IMR-90 (cell line): ENCODE results near the gene ANO4. TPM values are rescaled to one million over a fixed set of nuclear protein-coding genes. Genes with fewer than 3 reads are reported as not detected.

Experiments
- ATAC-seq: fragments of 200-7000 bp; cut with Tn5 transposase; 2 replicates; pipeline ENCODE4 v1.9.1; 2020; ENCODE audit warnings: low read depth, mild to moderate bottlenecking, moderate library complexity
- BruUV-seq: library from RNA; stranded (reverse); fragments of 400-500 nt; replicated peaks from 2 replicates; lab custom pipeline; 2021; lab: Mats Ljungman, UMichigan
- CTCF ChIA-PET: fragments of 300-600 bp; formaldehyde crosslinking; extraction: SDS; loops from one replicate; lab custom pipeline; 2021; ENCODE audit warnings: antibody characterized with exemption; lab: Yijun Ruan, JAX
- POLR2A ChIA-PET: fragments of 300-600 bp; sonication (Branson Sonifier 250); formaldehyde crosslinking; loops from one replicate; lab custom pipeline; 2022; ENCODE audit warnings: antibody characterized with exemption; ENCODE audit not compliant: unreplicated experiment; lab: Charles Lee
- DNase-seq: peaks from one replicate; pipeline ENCODE4 v3.0.0; 2013
- H2AFZ ChIP-seq: replicated peaks from 2 replicates; pipeline ENCODE3; 2013; ENCODE audit warnings: low read length, mild to moderate bottlenecking; ENCODE audit not compliant: poor library complexity
- H2AK5ac ChIP-seq: 2 replicates; pipeline ENCODE4 v1.6.1; 2013; ENCODE audit warnings: low read depth, low read length, inconsistent platforms
- H2AK9ac ChIP-seq: replicated peaks from 2 replicates; pipeline ENCODE3; 2013; ENCODE audit warnings: mild to moderate bottlenecking, low read depth, low read length, moderate library complexity; ENCODE audit not compliant: poor library complexity
- H2BK120ac ChIP-seq: 2 replicates; pipeline ENCODE4 v1.6.1; 2013; ENCODE audit warnings: low read depth, low read length, inconsistent platforms
- H2BK15ac ChIP-seq: 3 replicates; pipeline ENCODE4 v1.6.1; 2013; ENCODE audit warnings: low read depth, low read length, inconsistent platforms
- H2BK20ac ChIP-seq: 2 replicates; pipeline ENCODE4 v1.6.1; 2013; ENCODE audit warnings: low read depth, mild to moderate bottlenecking, inconsistent platforms, low read length, moderate library complexity
- H2BK5ac ChIP-seq: 2 replicates; pipeline ENCODE4 v1.6.1; 2013; ENCODE audit warnings: mild to moderate bottlenecking, low read depth, low read length, inconsistent platforms; ENCODE audit not compliant: poor library complexity, severe bottlenecking
- H3K14ac ChIP-seq: replicated peaks from 2 replicates; pipeline ENCODE4 v1.6.1; 2013; ENCODE audit warnings: low read depth, low read length, inconsistent platforms
- H3K18ac ChIP-seq: 2 replicates; pipeline ENCODE4 v1.6.1; 2013; ENCODE audit warnings: low read depth, low read length, control low read depth
- H3K23ac ChIP-seq: 2 replicates; pipeline ENCODE4 v1.6.1; 2013; ENCODE audit warnings: low read depth, low read length, inconsistent platforms
- H3K27ac ChIP-seq: 2 replicates; pipeline ENCODE4 v1.5.1; 2013; ENCODE audit warnings: mild to moderate bottlenecking, control low read depth, low read length; ENCODE audit not compliant: insufficient read depth
- H3K27me3 ChIP-seq: 2 replicates; pipeline ENCODE4 v1.6.1; 2013; ENCODE audit warnings: low read length; ENCODE audit not compliant: control insufficient read depth, insufficient read depth
- H3K36me3 ChIP-seq: 2 replicates; pipeline ENCODE4 v1.6.1; 2013; ENCODE audit warnings: low read length, mixed read lengths; ENCODE audit not compliant: control insufficient read depth, insufficient read depth
- H3K4ac ChIP-seq: 2 replicates; pipeline ENCODE4 v1.6.1; 2013; ENCODE audit warnings: low read depth, low read length, inconsistent platforms
- H3K4me1 ChIP-seq: 2 replicates; pipeline ENCODE4 v1.6.1; 2013; ENCODE audit warnings: low read length, mixed read lengths; ENCODE audit not compliant: control insufficient read depth, insufficient read depth
- H3K4me2 ChIP-seq: 2 replicates; pipeline ENCODE4 v1.6.1; 2013; ENCODE audit warnings: low read depth, mild to moderate bottlenecking, control low read depth, low read length, moderate library complexity
- H3K4me3 ChIP-seq: 2 replicates; pipeline ENCODE4 v1.5.1; 2013; ENCODE audit warnings: low read depth, mild to moderate bottlenecking, control low read depth, low read length, moderate library complexity; ENCODE audit not compliant: insufficient read depth
- H3K56ac ChIP-seq: 2 replicates; pipeline ENCODE4 v1.6.1; 2013; ENCODE audit warnings: low read length, inconsistent platforms; ENCODE audit not compliant: insufficient read depth; ENCODE audit errors: extremely low read depth
- H3K79me1 ChIP-seq, 2 experiments: 2 replicates each; pipeline ENCODE4 v1.6.1; 2013; ENCODE audit warnings: low read length in 2 of 2, inconsistent platforms in 1 of 2, low read depth in 1 of 2
- H3K9ac ChIP-seq: 2 replicates; pipeline ENCODE4 v1.6.1; 2013; ENCODE audit warnings: low read depth, low read length, control low read depth
- H3K9me1 ChIP-seq: 2 replicates; pipeline ENCODE4 v1.6.1; 2013; ENCODE audit warnings: low read length, inconsistent platforms; ENCODE audit not compliant: insufficient read depth
- H3K9me3 ChIP-seq: 2 replicates; pipeline ENCODE4 v1.6.1; 2013; ENCODE audit warnings: low read length; ENCODE audit not compliant: control insufficient read depth, insufficient read depth
- H4K20me1 ChIP-seq: 2 replicates; pipeline ENCODE4 v1.6.1; 2013; ENCODE audit warnings: low read length, inconsistent platforms; ENCODE audit not compliant: insufficient read depth
- H4K5ac ChIP-seq: 2 replicates; pipeline ENCODE4 v1.6.1; 2013; ENCODE audit warnings: mild to moderate bottlenecking, low read depth, low read length, control low read depth
- H4K8ac ChIP-seq, 2 experiments: 2 replicates each; pipeline ENCODE4 v1.6.1; 2013; ENCODE audit warnings: low read depth in 2 of 2, low read length in 2 of 2, control low read depth in 1 of 2, inconsistent platforms in 1 of 2
- H4K91ac ChIP-seq: 2 replicates; pipeline ENCODE4 v1.6.1; 2013; ENCODE audit warnings: low read depth, low read length, inconsistent platforms; ENCODE audit not compliant: insufficient read depth
- CEBPB ChIP-seq: IDR thresholded peaks from 2 replicates; pipeline ENCODE4 v1.6.1; 2012; ENCODE audit warnings: low read depth, low read length, improper control_type of control experiment
- NFE2L2 ChIP-seq: fragments of 150-350 bp; IDR thresholded peaks from 2 replicates; pipeline ENCODE4 v1.6.1; 2016; ENCODE audit warnings: low read depth, mild to moderate bottlenecking, low read length
- RAD21 ChIP-seq: IDR thresholded peaks from 2 replicates; pipeline ENCODE4 v1.6.1; 2012; ENCODE audit warnings: low read length, improper control_type of control experiment
- WGBS, 2 experiments: methylation state at CpG; one replicate each; pipeline versions ENCODE4 v1.1.5 to v1.1.7; 2013; ENCODE audit warnings: missing lambda C conversion rate in 2 of 2; ENCODE audit not compliant: insufficient read length in 1 of 2; ENCODE audit errors: extremely low coverage in 2 of 2; 5-methylcytosine and 5-hydroxymethylcytosine counted together
- dilution Hi-C: fragments of 300-500 bp; cut with HindIII; formaldehyde crosslinking; loops from one replicate; pipeline ENCODE4 v1.14.3; 2018; ENCODE audit warnings: low sequenced_read_pairs; ENCODE audit not compliant: unreplicated experiment
- in situ Hi-C: fragments of 300-500 bp; cut with MboI; formaldehyde crosslinking; loops from 3 replicates; pipeline ENCODE4 v1.14.3; 2019; ENCODE audit warnings: low sequenced_read_pairs, inconsistent platforms, mixed read lengths
- intact Hi-C: fragments of 100-400 bp; cut with micrococcal nuclease; formaldehyde crosslinking; loops from 2 replicates; pipeline ENCODE4 v1.10.0; 2022
- polyA plus RNA-seq, 3 experiments: library from polyadenylated mRNA; depleted of rRNA; stranded (reverse); fragments of >200 nt; gene quantifications; 2 replicates each; pipeline ENCODE4 v1.2.3, GENCODE V29; 2012; ENCODE audit warnings: low replicate concordance in 1 of 3
- total RNA-seq: library from RNA; depleted of rRNA; stranded (reverse); fragments of >200 nt; gene quantifications from 2 replicates; pipeline ENCODE4 v1.2.3, GENCODE V29; 2012
- TF ChIP-seq, protein P1 (sequence below): conservative IDR thresholded peaks from 2 replicates; pipeline ENCODE4 v1.5.1; 2012; ENCODE audit warnings: mild to moderate bottlenecking, low read depth, low read length, improper control_type of control experiment

The ANO4 gene
- total and polyA plus RNA-seq, 2 of the 4 experiments (the other 2 are of a cell fraction): 4.7 to 10.2 TPM

DNA sequence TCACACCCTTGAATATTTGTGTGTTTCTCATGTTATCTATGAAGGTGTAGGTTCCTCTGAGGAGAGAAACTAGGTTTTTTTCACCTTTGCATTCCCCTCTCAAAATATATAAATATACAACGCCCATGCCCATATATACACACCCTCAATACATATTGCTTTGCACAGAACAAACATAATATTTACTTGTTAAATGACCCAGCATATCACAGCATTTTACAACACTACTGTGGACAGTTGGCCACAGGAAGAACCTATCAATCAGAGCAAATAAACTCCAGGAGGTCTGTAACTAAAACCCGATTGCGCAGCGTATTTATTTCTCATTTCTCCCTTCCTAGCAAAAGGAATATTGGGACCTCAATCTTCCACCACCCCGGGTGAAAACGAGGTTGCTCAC is 219.4 kb downstream of the ANO4 start:
- Histone ChIP-seq H3K4me1 (0 out of 2 replicates have a peak, but pooled peaks cover 1% of the 10 kb centered on the region), H4K5ac (no peak overlapping the region), H3K9me1 (no peaks in the 10 kb centered on the region), H3K4me2 (no peak overlapping the region), H4K8ac (no peak overlapping the region), H4K91ac (no peak overlapping the region), H2BK20ac (no peak overlapping the region), H3K9me3 (no peaks in the 10 kb centered on the region), H2AK9ac (no peak overlapping the region), H3K56ac (no peak overlapping the region), H2BK5ac (no peak overlapping the region), H3K23ac (no peak overlapping the region), H3K27me3 (no peaks in the 10 kb centered on the region), H4K20me1 (no peaks in the 10 kb centered on the region), H3K18ac (no peak overlapping the region), H3K27ac (no peak overlapping the region), H3K14ac (no peak overlapping the region), H2AK5ac (no peak overlapping the region), H2BK120ac (no peak overlapping the region), H2AFZ (no peak overlapping the region), H2BK15ac (no peak overlapping the region), H3K79me1 (no peaks in the 10 kb centered on the region), H3K4ac (no peak overlapping the region), H3K4me3 (no peak overlapping the region), H3K9ac (no peak overlapping the region), H3K36me3 (peaks cover 11% of the 10 kb centered on the region)
- in situ Hi-C loops (no loop called here), intact Hi-C loops (no loop called here), dilution Hi-C loops (no loop called here)
- 100% methylated on average over 1 of the region's 6 CpGs; no CpG with 5 or more reads in 1 of the 2 experiments for whole genome bisulfite sequencing, 2 experiments
- no TSS peak for BruUV-seq
- ChIA-PET CTCF (no interaction called here), POLR2A (no interaction called here)
- TF ChIP-seq CEBPB: no peak
- TF ChIP-seq NFE2L2: no peak
- TF ChIP-seq, protein P1, sequence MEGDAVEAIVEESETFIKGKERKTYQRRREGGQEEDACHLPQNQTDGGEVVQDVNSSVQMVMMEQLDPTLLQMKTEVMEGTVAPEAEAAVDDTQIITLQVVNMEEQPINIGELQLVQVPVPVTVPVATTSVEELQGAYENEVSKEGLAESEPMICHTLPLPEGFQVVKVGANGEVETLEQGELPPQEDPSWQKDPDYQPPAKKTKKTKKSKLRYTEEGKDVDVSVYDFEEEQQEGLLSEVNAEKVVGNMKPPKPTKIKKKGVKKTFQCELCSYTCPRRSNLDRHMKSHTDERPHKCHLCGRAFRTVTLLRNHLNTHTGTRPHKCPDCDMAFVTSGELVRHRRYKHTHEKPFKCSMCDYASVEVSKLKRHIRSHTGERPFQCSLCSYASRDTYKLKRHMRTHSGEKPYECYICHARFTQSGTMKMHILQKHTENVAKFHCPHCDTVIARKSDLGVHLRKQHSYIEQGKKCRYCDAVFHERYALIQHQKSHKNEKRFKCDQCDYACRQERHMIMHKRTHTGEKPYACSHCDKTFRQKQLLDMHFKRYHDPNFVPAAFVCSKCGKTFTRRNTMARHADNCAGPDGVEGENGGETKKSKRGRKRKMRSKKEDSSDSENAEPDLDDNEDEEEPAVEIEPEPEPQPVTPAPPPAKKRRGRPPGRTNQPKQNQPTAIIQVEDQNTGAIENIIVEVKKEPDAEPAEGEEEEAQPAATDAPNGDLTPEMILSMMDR: no peak
- no peak for TF ChIP-seq RAD21
- no peak for DNase-seq
- no peak for ATAC-seq
